Ovary (tissue), 3 donors: Measurements from ENCODE around the gene FRMPD2.

Experiments used
- EP300 ChIP-seq: sonication (generic); formaldehyde crosslinking; IDR thresholded peaks from one replicate; pipeline ENCODE4 v1.6.1; 2017; ENCODE audit warnings: antibody characterized with exemption
- POLR2A ChIP-seq: fragments of 450-650 bp; IDR thresholded peaks from one replicate; pipeline ENCODE4 v1.6.1; 2017; ENCODE audit warnings: antibody characterized with exemption, mild to moderate bottlenecking, moderate library complexity
- TF ChIP-seq, protein P1 (sequence below), 3 donors: fragments of 450-650 bp in 2 of 3; fragments of 200-600 bp in 1 of 3; IDR thresholded peaks; one replicate each; pipeline versions ENCODE4 v1.5.1 to v1.8.0; 2016 to 2022; ENCODE audit warnings: antibody characterized with exemption in 3 of 3, mild to moderate bottlenecking in 1 of 3
- donor health status: DM: no; HTN: no; CAD: no.

GRCh38 chr10:48292616-48293015 lies 18.1 kb upstream of the FRMPD2 start:
- TF ChIP-seq, protein P1, sequence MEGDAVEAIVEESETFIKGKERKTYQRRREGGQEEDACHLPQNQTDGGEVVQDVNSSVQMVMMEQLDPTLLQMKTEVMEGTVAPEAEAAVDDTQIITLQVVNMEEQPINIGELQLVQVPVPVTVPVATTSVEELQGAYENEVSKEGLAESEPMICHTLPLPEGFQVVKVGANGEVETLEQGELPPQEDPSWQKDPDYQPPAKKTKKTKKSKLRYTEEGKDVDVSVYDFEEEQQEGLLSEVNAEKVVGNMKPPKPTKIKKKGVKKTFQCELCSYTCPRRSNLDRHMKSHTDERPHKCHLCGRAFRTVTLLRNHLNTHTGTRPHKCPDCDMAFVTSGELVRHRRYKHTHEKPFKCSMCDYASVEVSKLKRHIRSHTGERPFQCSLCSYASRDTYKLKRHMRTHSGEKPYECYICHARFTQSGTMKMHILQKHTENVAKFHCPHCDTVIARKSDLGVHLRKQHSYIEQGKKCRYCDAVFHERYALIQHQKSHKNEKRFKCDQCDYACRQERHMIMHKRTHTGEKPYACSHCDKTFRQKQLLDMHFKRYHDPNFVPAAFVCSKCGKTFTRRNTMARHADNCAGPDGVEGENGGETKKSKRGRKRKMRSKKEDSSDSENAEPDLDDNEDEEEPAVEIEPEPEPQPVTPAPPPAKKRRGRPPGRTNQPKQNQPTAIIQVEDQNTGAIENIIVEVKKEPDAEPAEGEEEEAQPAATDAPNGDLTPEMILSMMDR (IDR thresholded peaks at IDR 0.05): no peak
- TF ChIP-seq POLR2A (no peak), EP300 (no peak)
